SK-N-SH (cell line): Measurements from ENCODE around the gene TSEN2. TPM values are rescaled to one million over a fixed set of nuclear protein-coding genes. Genes with fewer than 3 reads are reported as not detected.

Source experiments
- CTCF ChIA-PET: fragments of 300-600, 350-600 bp; formaldehyde crosslinking; extraction: SDS; loops from one replicate; lab custom pipeline; 2021; lab: Yijun Ruan, JAX
- POLR2A ChIA-PET: fragments of 350-600 bp; sonication (Branson Sonifier 250); formaldehyde crosslinking; extraction: SDS; loops from one replicate; lab custom pipeline; 2020; ENCODE audit warnings: antibody characterized with exemption, inconsistent platforms; lab: Yijun Ruan, JAX
- DNase-seq: peaks from one replicate; pipeline ENCODE4 v3.0.0; 2012
- H2AFZ ChIP-seq: fragments of 200-600 bp; sonication (generic); 2 replicates; pipeline ENCODE4 v1.8.1; 2016; ENCODE audit warnings: antibody characterized with exemption, mild to moderate bottlenecking, low read depth
- H3F3A ChIP-seq: fragments of 200-600 bp; sonication (generic); replicated peaks from 2 replicates; pipeline ENCODE3; 2016; ENCODE audit warnings: antibody characterized with exemption, mild to moderate bottlenecking; ENCODE audit not compliant: insufficient read depth
- H3K27ac ChIP-seq, 2 experiments: fragments of 200-500 bp in 1 of 2; fragments of 200-600 bp in 1 of 2; sonication (Bioruptor generic) in 1 of 2; sonication (generic), shearing (Covaris generic) in 1 of 2; 2 replicates each; pipeline versions ENCODE4 v1.5.1 to v1.6.1; 2014 to 2016; ENCODE audit warnings: low read depth in 2 of 2, inconsistent platforms in 1 of 2, low read length in 1 of 2, mild to moderate bottlenecking in 1 of 2, mixed read lengths in 1 of 2
- H3K27me3 ChIP-seq: fragments of 200-600 bp; sonication (generic), shearing (Covaris generic); 2 replicates; pipeline ENCODE4 v1.6.1; 2016; ENCODE audit warnings: mixed run types; ENCODE audit not compliant: insufficient read depth
- H3K36me3 ChIP-seq, 2 experiments: fragments of 200-500 bp in 1 of 2; fragments of 200-600 bp in 1 of 2; sonication (Bioruptor generic) in 1 of 2; sonication (generic) in 1 of 2; replicated peaks in 1 of 2; 2 replicates each; pipeline versions ENCODE3 to v1.5.1; 2014 to 2016; ENCODE audit warnings: low read length in 1 of 2, mild to moderate bottlenecking in 1 of 2; ENCODE audit not compliant: insufficient read depth in 2 of 2, control insufficient read depth in 1 of 2
- H3K4me1 ChIP-seq, 2 experiments: fragments of 200-500 bp in 1 of 2; fragments of 200-600 bp in 1 of 2; sonication (Bioruptor generic) in 1 of 2; sonication (generic), shearing (Covaris generic) in 1 of 2; 2 replicates each; pipeline versions ENCODE4 v1.5.1 to v1.6.1; 2014 to 2016; ENCODE audit warnings: low read depth in 1 of 2, low read length in 1 of 2, mixed run types in 1 of 2; ENCODE audit not compliant: insufficient read depth in 2 of 2, control insufficient read depth in 1 of 2
- H3K4me2 ChIP-seq: fragments of 200-600 bp; sonication (generic), shearing (Covaris generic); 2 replicates; pipeline ENCODE4 v1.6.1; 2017; ENCODE audit warnings: mixed run types
- H3K4me3 ChIP-seq, 2 experiments: fragments of 200-500 bp in 1 of 2; fragments of 200-600 bp in 1 of 2; sonication (Bioruptor generic) in 1 of 2; sonication (generic), shearing (Covaris generic) in 1 of 2; 2 replicates each; pipeline versions ENCODE4 v1.5.1 to v1.8.1; 2014 to 2016; ENCODE audit warnings: low read depth in 2 of 2, inconsistent platforms in 1 of 2, low read length in 1 of 2, mild to moderate bottlenecking in 1 of 2, mixed read lengths in 1 of 2, moderate library complexity in 1 of 2
- H3K79me2 ChIP-seq: fragments of 200-600 bp; sonication (generic); 2 replicates; pipeline ENCODE4 v1.8.1; 2017; ENCODE audit warnings: mild to moderate bottlenecking; ENCODE audit not compliant: insufficient read depth
- H3K9ac ChIP-seq: fragments of 200-600 bp; sonication (generic); 2 replicates; pipeline ENCODE4 v1.6.1; 2017; ENCODE audit warnings: mixed run types
- H3K9me2 ChIP-seq: fragments of 200-600 bp; sonication (generic); 2 replicates; pipeline ENCODE4 v1.6.1; 2017; ENCODE audit warnings: mixed run types
- H3K9me3 ChIP-seq: fragments of 200-600 bp; sonication (generic); 2 replicates; pipeline ENCODE4 v1.6.1; 2017; ENCODE audit warnings: mixed run types, mild to moderate bottlenecking, moderate library complexity
- H4K20me1 ChIP-seq: fragments of 200-600 bp; sonication (generic); 2 replicates; pipeline ENCODE4 v1.6.1; 2017; ENCODE audit warnings: mild to moderate bottlenecking, mixed run types; ENCODE audit not compliant: insufficient read depth
- ELF1 ChIP-seq: IDR thresholded peaks from 2 replicates; pipeline ENCODE4 v1.4.0; 2012
- MEF2A ChIP-seq: IDR thresholded peaks from 2 replicates; pipeline ENCODE4 v1.4.0; 2012; ENCODE audit warnings: low read depth, borderline replicate concordance
- NFIC ChIP-seq: IDR thresholded peaks from 2 replicates; pipeline ENCODE4 v1.4.0; 2012; ENCODE audit warnings: borderline replicate concordance
- NRF1 ChIP-seq: IDR thresholded peaks from 2 replicates; pipeline ENCODE4 v1.6.1; 2012; ENCODE audit warnings: low read depth, mild to moderate bottlenecking, low read length
- POLR2AphosphoS5 ChIP-seq: IDR thresholded peaks from 2 replicates; pipeline ENCODE4 v1.6.1; 2012; ENCODE audit warnings: low read depth, low read length
- RAD21 ChIP-seq: IDR thresholded peaks from 2 replicates; pipeline ENCODE4 v1.6.1; 2012; ENCODE audit warnings: mild to moderate bottlenecking, low read length
- RXRA ChIP-seq: IDR thresholded peaks from 2 replicates; pipeline ENCODE4 v1.4.0; 2012; ENCODE audit warnings: low read depth, mild to moderate bottlenecking, borderline replicate concordance
- SMC3 ChIP-seq: IDR thresholded peaks from 2 replicates; pipeline ENCODE4 v1.6.1; 2012; ENCODE audit warnings: low read depth, low read length, improper control_type of control experiment
- TAF1 ChIP-seq: IDR thresholded peaks from 2 replicates; pipeline ENCODE4 v1.6.1; 2012; ENCODE audit warnings: low read depth, mild to moderate bottlenecking, low read length, moderate library complexity, borderline replicate concordance
- YY1 ChIP-seq: IDR thresholded peaks from 2 replicates; pipeline ENCODE4 v1.4.0; 2012; ENCODE audit warnings: low read depth, mild to moderate bottlenecking
- whole genome bisulfite sequencing: methylation state at CpG from one replicate; pipeline ENCODE4 v1.1.6; 2017; ENCODE audit warnings: low lambda C conversion rate; 5-methylcytosine and 5-hydroxymethylcytosine counted together
- polyA plus RNA-seq, 3 experiments: library from polyadenylated mRNA; depleted of rRNA; stranded (reverse); fragments of >200 nt; gene quantifications; 2 replicates each; pipeline ENCODE4 v1.2.3, GENCODE V29; 2012
- TF ChIP-seq, protein P1 (sequence below): IDR thresholded peaks from 2 replicates; pipeline ENCODE4 v1.6.1; 2012; ENCODE audit warnings: mild to moderate bottlenecking, low read depth, low read length, moderate library complexity
- TF ChIP-seq, protein P2 (sequence below): fragments of 200-600 bp; sonication (generic); IDR thresholded peaks from 2 replicates; pipeline ENCODE4 v1.6.1; 2017; ENCODE audit warnings: antibody characterized with exemption, mild to moderate bottlenecking, moderate library complexity
- TF ChIP-seq, protein P3 (sequence below): IDR thresholded peaks from 2 replicates; pipeline ENCODE4 v1.4.0; 2012; ENCODE audit warnings: low read depth
- TF ChIP-seq, protein P4 (sequence below): fragments of 150-350 bp; IDR thresholded peaks from 2 replicates; pipeline ENCODE4 v1.6.1; 2017; ENCODE audit warnings: antibody characterized with exemption, low read length, low read depth, borderline replicate concordance
- TF ChIP-seq, protein P5 (sequence below): IDR thresholded peaks from 2 replicates; pipeline ENCODE4 v1.4.0; 2012; ENCODE audit warnings: low read depth, borderline replicate concordance

Gene TSEN2
- polyA plus RNA-seq, 1 of the 3 experiments (the other 2 are of a cell fraction), result 13.0 TPM

DNA sequence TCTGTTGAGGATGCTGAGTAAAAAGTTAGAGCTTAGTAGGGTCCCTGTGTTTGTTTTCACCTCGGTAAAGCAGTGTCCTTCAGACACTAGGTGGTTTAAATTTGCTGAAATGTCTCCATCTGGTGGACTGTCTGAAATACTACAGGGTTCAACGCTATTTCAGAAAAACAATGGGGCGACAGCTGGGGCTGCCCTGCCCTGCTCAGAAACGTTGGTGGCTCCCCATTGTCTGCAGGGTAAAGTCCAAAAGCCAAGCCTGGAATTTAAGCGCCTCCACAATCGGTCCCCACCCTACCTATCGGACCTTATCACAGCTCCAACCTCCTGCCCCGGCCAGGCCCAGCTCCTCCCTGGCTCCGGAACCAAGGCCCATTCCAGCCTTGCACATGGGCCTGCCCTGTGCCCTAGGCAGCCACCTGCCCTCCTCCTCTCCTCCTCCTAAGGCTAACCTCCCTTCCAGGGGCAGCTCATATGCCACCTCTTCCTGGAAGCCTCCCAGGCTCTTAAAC lies 4.3 kb upstream of the TSEN2 start:
- DNase-seq, result peak; percentile 75
- H3K4me2 ChIP-seq, result no peak overlapping the region
- no peaks in the 10 kb centered on the region for H4K20me1 ChIP-seq
- H3K36me3 ChIP-seq, result no peaks in the 10 kb centered on the region
- H3K27me3 ChIP-seq, result no peaks in the 10 kb centered on the region
- no peaks in the 10 kb centered on the region for H3K9me2 ChIP-seq
- ChIA-PET CTCF (interaction anchor here (0.6 to 5.4 kb wide), 63 partner anchors 9 to 727 kb away, joined by 3 to 97 read pairs (median 4); no protein-coding TSS in a partner anchor), POLR2A (interaction anchor here (1.4 kb wide), 1 partner anchor 345 kb away, joined by 4 read pairs; no protein-coding TSS in a partner anchor)
- peaks cover 16% of the 10 kb centered on the region for H3F3A ChIP-seq
- no peaks in the 10 kb centered on the region for H3K9me3 ChIP-seq
- H3K79me2 ChIP-seq, result peaks cover 6% of the 10 kb centered on the region
- H3K4me1 ChIP-seq, result peaks cover 12 to 15% of the 10 kb centered on the region in 2 experiments; a peak in 3 of 4 replicates
- 3% methylated on average over 6 of the region's 9 CpGs for WGBS
- TF ChIP-seq, protein P1, sequence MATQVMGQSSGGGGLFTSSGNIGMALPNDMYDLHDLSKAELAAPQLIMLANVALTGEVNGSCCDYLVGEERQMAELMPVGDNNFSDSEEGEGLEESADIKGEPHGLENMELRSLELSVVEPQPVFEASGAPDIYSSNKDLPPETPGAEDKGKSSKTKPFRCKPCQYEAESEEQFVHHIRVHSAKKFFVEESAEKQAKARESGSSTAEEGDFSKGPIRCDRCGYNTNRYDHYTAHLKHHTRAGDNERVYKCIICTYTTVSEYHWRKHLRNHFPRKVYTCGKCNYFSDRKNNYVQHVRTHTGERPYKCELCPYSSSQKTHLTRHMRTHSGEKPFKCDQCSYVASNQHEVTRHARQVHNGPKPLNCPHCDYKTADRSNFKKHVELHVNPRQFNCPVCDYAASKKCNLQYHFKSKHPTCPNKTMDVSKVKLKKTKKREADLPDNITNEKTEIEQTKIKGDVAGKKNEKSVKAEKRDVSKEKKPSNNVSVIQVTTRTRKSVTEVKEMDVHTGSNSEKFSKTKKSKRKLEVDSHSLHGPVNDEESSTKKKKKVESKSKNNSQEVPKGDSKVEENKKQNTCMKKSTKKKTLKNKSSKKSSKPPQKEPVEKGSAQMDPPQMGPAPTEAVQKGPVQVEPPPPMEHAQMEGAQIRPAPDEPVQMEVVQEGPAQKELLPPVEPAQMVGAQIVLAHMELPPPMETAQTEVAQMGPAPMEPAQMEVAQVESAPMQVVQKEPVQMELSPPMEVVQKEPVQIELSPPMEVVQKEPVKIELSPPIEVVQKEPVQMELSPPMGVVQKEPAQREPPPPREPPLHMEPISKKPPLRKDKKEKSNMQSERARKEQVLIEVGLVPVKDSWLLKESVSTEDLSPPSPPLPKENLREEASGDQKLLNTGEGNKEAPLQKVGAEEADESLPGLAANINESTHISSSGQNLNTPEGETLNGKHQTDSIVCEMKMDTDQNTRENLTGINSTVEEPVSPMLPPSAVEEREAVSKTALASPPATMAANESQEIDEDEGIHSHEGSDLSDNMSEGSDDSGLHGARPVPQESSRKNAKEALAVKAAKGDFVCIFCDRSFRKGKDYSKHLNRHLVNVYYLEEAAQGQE, result no peak
- TF ChIP-seq TAF1, result no peak
- peak; percentile 95 for TF ChIP-seq SMC3
- TF ChIP-seq, protein P2, sequence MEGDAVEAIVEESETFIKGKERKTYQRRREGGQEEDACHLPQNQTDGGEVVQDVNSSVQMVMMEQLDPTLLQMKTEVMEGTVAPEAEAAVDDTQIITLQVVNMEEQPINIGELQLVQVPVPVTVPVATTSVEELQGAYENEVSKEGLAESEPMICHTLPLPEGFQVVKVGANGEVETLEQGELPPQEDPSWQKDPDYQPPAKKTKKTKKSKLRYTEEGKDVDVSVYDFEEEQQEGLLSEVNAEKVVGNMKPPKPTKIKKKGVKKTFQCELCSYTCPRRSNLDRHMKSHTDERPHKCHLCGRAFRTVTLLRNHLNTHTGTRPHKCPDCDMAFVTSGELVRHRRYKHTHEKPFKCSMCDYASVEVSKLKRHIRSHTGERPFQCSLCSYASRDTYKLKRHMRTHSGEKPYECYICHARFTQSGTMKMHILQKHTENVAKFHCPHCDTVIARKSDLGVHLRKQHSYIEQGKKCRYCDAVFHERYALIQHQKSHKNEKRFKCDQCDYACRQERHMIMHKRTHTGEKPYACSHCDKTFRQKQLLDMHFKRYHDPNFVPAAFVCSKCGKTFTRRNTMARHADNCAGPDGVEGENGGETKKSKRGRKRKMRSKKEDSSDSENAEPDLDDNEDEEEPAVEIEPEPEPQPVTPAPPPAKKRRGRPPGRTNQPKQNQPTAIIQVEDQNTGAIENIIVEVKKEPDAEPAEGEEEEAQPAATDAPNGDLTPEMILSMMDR, result peak; percentile 79
- no peak for TF ChIP-seq POLR2AphosphoS5
- 0 out of 2 replicates have a peak, but pooled peaks have one; percentile 6 for TF ChIP-seq NRF1
- TF ChIP-seq RAD21, result peak; percentile 90
- TF ChIP-seq, protein P3, sequence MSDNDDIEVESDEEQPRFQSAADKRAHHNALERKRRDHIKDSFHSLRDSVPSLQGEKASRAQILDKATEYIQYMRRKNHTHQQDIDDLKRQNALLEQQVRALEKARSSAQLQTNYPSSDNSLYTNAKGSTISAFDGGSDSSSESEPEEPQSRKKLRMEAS, result no peak
- no peak overlapping the region; a peak in 1 of 4 replicates for H3K4me3 ChIP-seq
- no peak overlapping the region for H3K27ac ChIP-seq
- peak overlapping the region; percentile 69; the same call in 1 of the 2 replicates for H2AFZ ChIP-seq
- H3K9ac ChIP-seq, result no peak overlapping the region

DNA sequence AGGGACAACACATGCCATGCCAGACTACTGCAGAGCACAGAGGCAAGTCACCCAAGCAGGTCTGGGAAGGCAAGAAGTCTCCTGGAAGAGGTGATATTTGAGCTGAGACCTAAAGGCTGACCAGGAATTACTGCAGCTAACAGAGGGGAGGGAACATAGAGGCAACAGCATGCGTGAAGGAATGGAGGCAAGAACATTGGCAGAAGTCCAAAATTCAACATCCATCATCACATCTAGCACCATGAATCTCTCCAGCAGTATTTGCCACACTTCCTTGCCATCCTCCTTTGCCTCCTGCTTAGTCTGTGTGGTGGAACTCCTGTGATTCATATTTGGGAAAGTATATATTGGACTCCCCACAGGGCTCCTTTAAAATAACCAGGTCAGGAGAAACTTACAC lies 870 bp upstream of the TSEN2 start:
- Histone ChIP-seq H3F3A (peaks cover 3% of the 10 kb centered on the region), H3K9ac (peak overlapping the region; percentile 32; the same call in 1 of the 2 replicates), H3K27me3 (no peaks in the 10 kb centered on the region), H3K79me2 (peaks cover 31% of the 10 kb centered on the region), H2AFZ (peak overlapping the region; percentile 90), H3K4me1 (peaks cover 11 to 18% of the 10 kb centered on the region in 2 experiments; a peak in 1 of 4 replicates), H3K27ac (peak overlapping the region in 1 of 2 experiments; percentile 82; a peak in 1 of 4 replicates), H3K4me3 (peak overlapping the region; percentile 96 to 99)
- TF ChIP-seq YY1 (no peak), MEF2A (no peak), ELF1 (no peak), NFIC (0 out of 2 replicates have a peak, but pooled peaks have one; percentile 13), RXRA (no peak)
- TF ChIP-seq, protein P2, result no peak
- TF ChIP-seq, protein P4, sequence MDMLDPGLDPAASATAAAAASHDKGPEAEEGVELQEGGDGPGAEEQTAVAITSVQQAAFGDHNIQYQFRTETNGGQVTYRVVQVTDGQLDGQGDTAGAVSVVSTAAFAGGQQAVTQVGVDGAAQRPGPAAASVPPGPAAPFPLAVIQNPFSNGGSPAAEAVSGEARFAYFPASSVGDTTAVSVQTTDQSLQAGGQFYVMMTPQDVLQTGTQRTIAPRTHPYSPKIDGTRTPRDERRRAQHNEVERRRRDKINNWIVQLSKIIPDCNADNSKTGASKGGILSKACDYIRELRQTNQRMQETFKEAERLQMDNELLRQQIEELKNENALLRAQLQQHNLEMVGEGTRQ, result no peak
- TF ChIP-seq, protein P5, sequence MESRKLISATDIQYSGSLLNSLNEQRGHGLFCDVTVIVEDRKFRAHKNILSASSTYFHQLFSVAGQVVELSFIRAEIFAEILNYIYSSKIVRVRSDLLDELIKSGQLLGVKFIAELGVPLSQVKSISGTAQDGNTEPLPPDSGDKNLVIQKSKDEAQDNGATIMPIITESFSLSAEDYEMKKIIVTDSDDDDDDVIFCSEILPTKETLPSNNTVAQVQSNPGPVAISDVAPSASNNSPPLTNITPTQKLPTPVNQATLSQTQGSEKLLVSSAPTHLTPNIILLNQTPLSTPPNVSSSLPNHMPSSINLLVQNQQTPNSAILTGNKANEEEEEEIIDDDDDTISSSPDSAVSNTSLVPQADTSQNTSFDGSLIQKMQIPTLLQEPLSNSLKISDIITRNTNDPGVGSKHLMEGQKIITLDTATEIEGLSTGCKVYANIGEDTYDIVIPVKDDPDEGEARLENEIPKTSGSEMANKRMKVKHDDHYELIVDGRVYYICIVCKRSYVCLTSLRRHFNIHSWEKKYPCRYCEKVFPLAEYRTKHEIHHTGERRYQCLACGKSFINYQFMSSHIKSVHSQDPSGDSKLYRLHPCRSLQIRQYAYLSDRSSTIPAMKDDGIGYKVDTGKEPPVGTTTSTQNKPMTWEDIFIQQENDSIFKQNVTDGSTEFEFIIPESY, result no peak
- TF ChIP-seq, all 33 proteins: peak for 1
- Histone ChIP-seq H3K36me3 (peaks cover 6% of the 10 kb centered on the region in 2 experiments), H3K9me3 (no peaks in the 10 kb centered on the region), H3K4me2 (peak overlapping the region; percentile 96), H3K9me2 (no peaks in the 10 kb centered on the region), H4K20me1 (no peaks in the 10 kb centered on the region)
- DNase-seq, result no peak
- ChIA-PET POLR2A (no interaction called here), CTCF (interaction anchor here (0.7 to 4.8 kb wide), 11 partner anchors 12 to 415 kb away, joined by 3 to 29 read pairs (median 3); no protein-coding TSS in a partner anchor)
- WGBS, result 50% methylated on average over 1 of the region's 1 CpG
